ENCODE results near the gene SPNS2. TPM values are rescaled to one million over a fixed set of nuclear protein-coding genes. Genes with fewer than 3 reads are reported as not detected.

The SPNS2 gene
- total RNA-seq, 1 experiment from 2014 or later = not detected

GRCh38 chr17:4506175-4506813 is 7.6 kb downstream of the SPNS2 start:
- no peak for TF ChIP-seq CTCF (IDR thresholded peaks at IDR 0.05; ENCODE audit: unreplicated experiment)
- no peak overlapping the region for H3K4me3 Mint-ChIP-seq (ENCODE audit: unreplicated experiment)
- no peak for DNase-seq (ENCODE audit: unreplicated experiment)
- H3K36me3 Mint-ChIP-seq (ENCODE audit: insufficient read depth, unreplicated experiment) = peaks cover 6% of the 10 kb centered on the region
- no peak overlapping the region for H3K27ac Mint-ChIP-seq (ENCODE audit: low read depth, unreplicated experiment)
- peaks cover 16% of the 10 kb centered on the region for H3K27me3 Mint-ChIP-seq (ENCODE audit: insufficient read depth, unreplicated experiment)
- ChIA-PET CTCF (no interaction called here), POLR2A (no interaction called here)
- no peaks in the 10 kb centered on the region for H3K9me3 Mint-ChIP-seq (ENCODE audit: unreplicated experiment)
- intact Hi-C loops (cut with micrococcal nuclease) = no loop called here
- no TSS peak for BruUV-seq (replicated peaks)
- H3K4me1 Mint-ChIP-seq (ENCODE audit: insufficient read depth, unreplicated experiment) = no peaks in the 10 kb centered on the region

DNA sequence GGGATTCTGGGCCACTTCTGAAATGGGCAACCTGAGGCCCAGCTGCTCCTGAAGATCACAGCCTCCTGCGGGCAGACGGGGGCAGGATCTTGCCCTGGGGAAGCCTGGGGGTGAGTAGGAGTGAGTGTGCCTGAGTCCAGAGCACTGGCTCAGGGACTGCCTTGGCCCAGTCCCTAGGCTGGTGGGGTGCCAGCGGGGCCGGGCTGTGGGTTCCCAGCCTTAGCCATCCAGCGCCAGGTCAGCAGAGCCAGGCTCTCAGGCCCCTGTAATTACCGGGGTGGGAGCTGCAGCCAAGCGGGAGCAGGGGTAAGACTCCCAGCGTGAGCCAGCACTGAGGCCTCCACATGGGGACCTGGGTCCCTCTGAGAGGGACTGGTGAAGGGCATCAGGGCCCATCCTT is 8.2 kb downstream of the SPNS2 start:
- CTCF ChIA-PET = no interaction called here

GRCh38 chr17:4507361-4508111 is 8.9 kb downstream of the SPNS2 start:
- Mint-ChIP-seq H3K9me3 (ENCODE audit: unreplicated experiment) (no peaks in the 10 kb centered on the region), H3K27ac (ENCODE audit: low read depth, unreplicated experiment) (peak overlapping the region; percentile 49), H3K4me3 (ENCODE audit: unreplicated experiment) (no peak overlapping the region), H3K36me3 (ENCODE audit: insufficient read depth, unreplicated experiment) (peaks cover 6% of the 10 kb centered on the region), H3K4me1 (ENCODE audit: insufficient read depth, unreplicated experiment) (no peaks in the 10 kb centered on the region), H3K27me3 (ENCODE audit: insufficient read depth, unreplicated experiment) (peaks cover 6% of the 10 kb centered on the region)
- intact Hi-C loops (cut with micrococcal nuclease) = no loop called here
- CTCF ChIA-PET = no interaction called here
- TF ChIP-seq CTCF (IDR thresholded peaks at IDR 0.05; ENCODE audit: unreplicated experiment) = no peak
- BruUV-seq (replicated peaks) = no TSS peak
- no peak for DNase-seq (ENCODE audit: unreplicated experiment)
- POLR2A ChIA-PET = no interaction called here

More for the DNA sequence above, 8.2 kb downstream of the SPNS2 start:
- POLR2A ChIA-PET = no interaction called here
- Mint-ChIP-seq H3K27me3 (ENCODE audit: insufficient read depth, unreplicated experiment) (peaks cover 11% of the 10 kb centered on the region), H3K9me3 (ENCODE audit: unreplicated experiment) (no peaks in the 10 kb centered on the region), H3K36me3 (ENCODE audit: insufficient read depth, unreplicated experiment) (peaks cover 6% of the 10 kb centered on the region), H3K4me3 (ENCODE audit: unreplicated experiment) (no peak overlapping the region), H3K27ac (ENCODE audit: low read depth, unreplicated experiment) (no peak overlapping the region), H3K4me1 (ENCODE audit: insufficient read depth, unreplicated experiment) (no peaks in the 10 kb centered on the region)
- no TSS peak for BruUV-seq (replicated peaks)
- TF ChIP-seq CTCF (IDR thresholded peaks at IDR 0.05; ENCODE audit: unreplicated experiment) = no peak
- intact Hi-C loops (cut with micrococcal nuclease) = no loop called here
- DNase-seq (ENCODE audit: unreplicated experiment) = no peak

- intact Hi-C loops (cut with micrococcal nuclease) = no loop called here
- no peak for DNase-seq (ENCODE audit: unreplicated experiment)
- no peaks in the 10 kb centered on the region for H3K27me3 Mint-ChIP-seq (ENCODE audit: insufficient read depth, unreplicated experiment)
- H3K27ac Mint-ChIP-seq (ENCODE audit: low read depth, unreplicated experiment) = no peak overlapping the region
- ChIA-PET POLR2A (no interaction called here), CTCF (interaction anchor here (0.7 kb wide), 1 partner anchor 12 kb away, joined by 3 read pairs; no protein-coding TSS in a partner anchor)
- H3K9me3 Mint-ChIP-seq (ENCODE audit: unreplicated experiment) = no peaks in the 10 kb centered on the region
- H3K4me3 Mint-ChIP-seq (ENCODE audit: unreplicated experiment) = no peak overlapping the region
- H3K36me3 Mint-ChIP-seq (ENCODE audit: insufficient read depth, unreplicated experiment) = peaks cover 6% of the 10 kb centered on the region
- no peak for TF ChIP-seq CTCF (IDR thresholded peaks at IDR 0.05; ENCODE audit: unreplicated experiment)
- no peaks in the 10 kb centered on the region for H3K4me1 Mint-ChIP-seq (ENCODE audit: insufficient read depth, unreplicated experiment)
- no TSS peak for BruUV-seq (replicated peaks)
Observed at GRCh38 chr17:4508207-4508606, 9.5 kb downstream of the SPNS2 start.
